HL-60/S4 treated with retinoic acid at 250 ng/mL for 4 days and 3 days (cell line): ENCODE results near the gene KRCC1.
"Not testable (repeated sequence)": the region's sequence is repeated elsewhere in the genome, so short reads cannot be mapped to it uniquely, and the experiment has no call there.

Experiments used
- in situ Hi-C: fragments of 300-500 bp; cut with MboI; formaldehyde crosslinking; loops from 2 replicates; pipeline ENCODE4 v1.7.0; 2022; ENCODE audit warnings: low sequenced_read_pairs

Gene KRCC1

DNA sequence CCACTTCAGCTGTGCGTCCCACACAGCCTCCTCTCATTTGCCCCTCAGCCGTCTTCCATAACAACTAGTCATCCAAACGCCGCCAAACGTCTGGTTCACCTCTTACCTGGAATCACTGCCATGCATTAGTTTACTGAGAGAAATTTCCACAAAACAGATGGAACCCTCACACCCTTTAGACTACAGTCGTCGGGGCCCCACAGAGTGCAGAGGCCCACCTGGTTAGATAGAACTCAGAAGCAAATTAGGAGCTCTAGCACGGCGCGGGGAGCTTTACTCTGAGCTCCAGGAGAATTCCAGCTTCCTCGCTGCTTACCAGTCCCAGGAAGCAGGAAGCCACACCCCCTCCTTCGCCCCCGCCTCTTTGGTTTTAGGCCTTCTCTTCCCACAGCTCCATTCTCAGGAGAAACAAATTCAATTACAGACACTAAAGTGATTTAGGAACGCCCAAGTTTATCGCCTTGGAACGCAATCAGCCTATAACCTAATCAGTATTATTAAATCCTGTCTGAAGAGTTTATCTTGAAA lies 48.6 kb downstream of the KRCC1 start:
- in situ Hi-C loops, result no loop called here

DNA sequence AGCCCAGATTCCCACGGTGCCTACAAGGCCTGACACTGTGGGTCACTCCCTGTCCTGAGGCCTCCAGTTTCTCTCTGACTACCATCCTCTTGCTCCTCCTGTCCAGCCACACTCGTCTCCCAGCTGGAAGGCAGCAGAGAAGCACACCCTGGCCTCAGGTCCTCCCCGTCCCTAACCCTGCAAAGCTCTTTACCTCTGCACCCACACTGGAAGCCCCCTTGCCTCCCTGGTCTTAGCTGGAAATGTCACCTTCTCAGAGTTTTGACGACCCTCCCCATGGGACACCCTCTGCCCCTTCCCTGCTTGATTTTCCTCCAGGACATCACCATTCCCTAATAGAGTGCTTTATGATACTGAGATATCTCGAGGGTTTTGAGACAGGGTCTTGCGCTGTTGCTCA lies 49.8 kb downstream of the KRCC1 start:
- in situ Hi-C loops, result no loop called here

DNA sequence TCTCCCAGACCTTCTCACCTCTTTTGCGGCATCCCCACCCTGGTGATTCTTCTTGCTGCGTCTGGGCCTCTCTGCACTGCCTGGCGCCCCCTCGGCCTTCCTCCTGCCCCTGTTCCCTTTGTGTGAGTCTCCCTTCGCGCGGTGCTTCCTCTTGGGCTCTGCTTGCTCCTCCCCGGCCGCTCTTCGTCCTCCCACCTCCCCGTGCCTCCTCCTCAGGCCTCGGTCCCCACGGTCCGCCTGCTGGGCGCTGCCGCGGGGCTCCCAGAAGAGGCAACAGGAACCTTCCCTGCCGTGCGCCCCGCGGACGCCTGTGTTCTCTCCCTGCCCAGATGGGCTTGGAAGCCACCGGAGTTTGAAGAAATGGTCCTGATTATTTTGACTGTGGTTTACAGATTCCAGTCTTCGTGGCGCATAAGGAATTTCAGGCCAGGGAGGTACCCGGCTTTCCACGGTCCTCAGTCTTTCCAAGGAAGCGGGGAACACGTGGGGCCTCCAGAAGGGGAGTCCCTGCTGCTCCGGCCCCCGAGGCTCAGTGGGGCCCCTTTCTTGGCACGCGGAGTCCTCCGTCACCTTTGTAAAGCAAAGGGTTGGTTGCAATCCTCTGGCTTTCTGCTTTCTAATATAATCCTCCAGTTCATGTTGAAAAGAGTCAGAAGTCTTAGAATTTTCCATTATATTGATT lies 52.4 kb downstream of the KRCC1 start:
- in situ Hi-C loops, result no loop called here

- in situ Hi-C loops, result no loop called here
Measured at GRCh38 chr2:88002359-88002707, 53.2 kb downstream of the KRCC1 start.

GRCh38 chr2:88000474-88000873 lies 55.1 kb downstream of the KRCC1 start:
- in situ Hi-C loops, result not testable (repeated sequence)

DNA sequence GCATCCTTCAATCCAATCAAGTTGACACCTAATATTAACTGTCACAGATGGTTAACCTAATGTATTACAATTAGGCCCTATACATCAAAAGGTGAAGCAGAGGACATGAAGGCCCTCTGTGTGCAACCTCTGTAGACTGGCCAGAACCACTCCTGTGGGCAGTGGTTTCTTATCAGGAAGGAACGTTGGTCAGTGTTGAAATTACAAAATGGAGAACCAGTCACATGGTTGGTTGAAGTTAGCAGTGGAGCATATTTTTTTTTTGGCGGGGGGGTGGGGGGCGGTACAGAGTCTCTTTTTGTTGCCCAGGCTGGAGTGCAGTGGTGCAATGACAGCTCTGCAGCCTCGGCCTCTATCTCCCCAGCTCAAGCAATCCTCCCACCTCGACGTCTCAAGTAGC lies 59.0 kb downstream of the KRCC1 start:
- in situ Hi-C loops, result no loop called here

GRCh38 chr2:87995756-87996155 lies 59.8 kb downstream of the KRCC1 start:
- in situ Hi-C loops, result no loop called here

- in situ Hi-C loops, result not testable (repeated sequence)
Measured at GRCh38 chr2:87994304-87994850, 61.2 kb downstream of the KRCC1 start.

- in situ Hi-C loops, result not testable (repeated sequence)
Measured at GRCh38 chr2:87992569-87992968, 63.0 kb downstream of the KRCC1 start.

GRCh38 chr2:87987473-87987872 lies 68.1 kb downstream of the KRCC1 start:
- in situ Hi-C loops, result not testable (repeated sequence)

DNA sequence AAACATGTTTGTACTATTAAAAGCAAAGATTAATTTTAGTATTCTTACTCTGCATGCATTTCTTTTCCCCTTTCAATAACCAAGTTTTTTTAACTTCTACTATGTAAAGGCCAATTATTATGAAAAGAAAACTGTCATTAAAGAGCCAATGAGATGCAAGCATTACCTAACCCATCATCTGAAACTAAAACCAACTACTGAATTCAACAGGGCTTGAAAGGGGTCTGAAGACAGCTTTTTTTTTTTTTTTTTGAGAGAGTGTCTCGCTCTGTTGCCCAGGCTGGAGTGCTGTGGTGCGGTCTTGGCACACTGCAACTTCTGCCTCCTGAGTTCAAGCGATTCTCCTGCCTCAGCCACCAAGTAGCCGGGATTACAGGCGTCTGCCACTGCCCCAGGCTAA lies 69.7 kb downstream of the KRCC1 start:
- in situ Hi-C loops, result not testable (repeated sequence)

- in situ Hi-C loops, result not testable (repeated sequence)
Measured at GRCh38 chr2:87981182-87981581, 74.4 kb downstream of the KRCC1 start.
